ENCODE data around the gene TMX4. TPM values are rescaled to one million over a fixed set of nuclear protein-coding genes. Genes with fewer than 3 reads are reported as not detected.

Gene TMX4
- total RNA-seq, 2 experiments from 2014 or later, result 39.8 to 47.9 TPM

DNA sequence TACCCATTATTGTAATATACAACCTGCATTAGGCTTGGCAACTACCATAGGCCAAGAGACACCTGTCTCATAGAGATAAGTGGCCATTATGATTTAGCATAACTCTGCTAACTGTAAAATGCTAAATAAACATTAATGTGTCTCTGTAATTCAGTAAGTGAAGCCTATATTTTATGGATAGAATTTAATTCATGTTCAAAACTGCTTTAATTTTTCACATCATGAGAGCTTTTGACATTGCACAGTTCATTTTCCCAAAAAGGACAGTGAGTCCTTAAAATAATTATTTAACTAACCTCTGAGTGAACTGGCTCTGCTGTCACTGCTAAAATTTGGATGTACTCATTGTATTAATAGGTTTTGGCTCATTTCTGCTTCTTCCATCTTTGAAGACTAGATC, 41.4 kb upstream of the TMX4 start:
- no peaks in the 10 kb centered on the region for H3K4me1 ChIP-seq (ENCODE audit: insufficient read depth, low read length)
- ChIA-PET CTCF (interaction anchor here (0.6 to 1.9 kb wide), 2 partner anchors 18 to 52 kb away, joined by 3 to 4 read pairs; no protein-coding TSS in a partner anchor), POLR2A (no interaction called here)
- no peak overlapping the region for H3K4me3 ChIP-seq (ENCODE audit: low read length)
- H3K27me3 Mint-ChIP-seq, result peaks cover 5% of the 10 kb centered on the region
- H3K9me3 ChIP-seq (ENCODE audit: control insufficient read depth in 1 of 2, insufficient read depth in 1 of 2, low read length in 2 of 2), result no peaks in the 10 kb centered on the region
- no peak for DNase-seq
- H3K27ac ChIP-seq (ENCODE audit: low read depth in 1 of 2, low read length in 2 of 2), result no peak overlapping the region
- H3K36me3 ChIP-seq (ENCODE audit: insufficient read depth, low read length), result no peaks in the 10 kb centered on the region
- TF ChIP-seq, protein P1, sequence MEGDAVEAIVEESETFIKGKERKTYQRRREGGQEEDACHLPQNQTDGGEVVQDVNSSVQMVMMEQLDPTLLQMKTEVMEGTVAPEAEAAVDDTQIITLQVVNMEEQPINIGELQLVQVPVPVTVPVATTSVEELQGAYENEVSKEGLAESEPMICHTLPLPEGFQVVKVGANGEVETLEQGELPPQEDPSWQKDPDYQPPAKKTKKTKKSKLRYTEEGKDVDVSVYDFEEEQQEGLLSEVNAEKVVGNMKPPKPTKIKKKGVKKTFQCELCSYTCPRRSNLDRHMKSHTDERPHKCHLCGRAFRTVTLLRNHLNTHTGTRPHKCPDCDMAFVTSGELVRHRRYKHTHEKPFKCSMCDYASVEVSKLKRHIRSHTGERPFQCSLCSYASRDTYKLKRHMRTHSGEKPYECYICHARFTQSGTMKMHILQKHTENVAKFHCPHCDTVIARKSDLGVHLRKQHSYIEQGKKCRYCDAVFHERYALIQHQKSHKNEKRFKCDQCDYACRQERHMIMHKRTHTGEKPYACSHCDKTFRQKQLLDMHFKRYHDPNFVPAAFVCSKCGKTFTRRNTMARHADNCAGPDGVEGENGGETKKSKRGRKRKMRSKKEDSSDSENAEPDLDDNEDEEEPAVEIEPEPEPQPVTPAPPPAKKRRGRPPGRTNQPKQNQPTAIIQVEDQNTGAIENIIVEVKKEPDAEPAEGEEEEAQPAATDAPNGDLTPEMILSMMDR (IDR thresholded peaks at IDR 0.05), result no peak
- no peak overlapping the region for H3K4me3 Mint-ChIP-seq
- no peaks in the 10 kb centered on the region for H3K27me3 ChIP-seq (ENCODE audit: control insufficient read depth in 1 of 2, insufficient read depth in 2 of 2, low read length in 2 of 2)
- ATAC-seq (ENCODE audit: poor library complexity), result no peak
- H3K4me1 Mint-ChIP-seq (ENCODE audit: low read depth), result no peaks in the 10 kb centered on the region
- H3K9me3 Mint-ChIP-seq, result no peaks in the 10 kb centered on the region
- intact Hi-C loops (cut with DNase I, micrococcal nuclease), result no loop called here
- H3K36me3 Mint-ChIP-seq (ENCODE audit: low read depth), result no peaks in the 10 kb centered on the region
- H3K27ac Mint-ChIP-seq, result no peak overlapping the region

DNA sequence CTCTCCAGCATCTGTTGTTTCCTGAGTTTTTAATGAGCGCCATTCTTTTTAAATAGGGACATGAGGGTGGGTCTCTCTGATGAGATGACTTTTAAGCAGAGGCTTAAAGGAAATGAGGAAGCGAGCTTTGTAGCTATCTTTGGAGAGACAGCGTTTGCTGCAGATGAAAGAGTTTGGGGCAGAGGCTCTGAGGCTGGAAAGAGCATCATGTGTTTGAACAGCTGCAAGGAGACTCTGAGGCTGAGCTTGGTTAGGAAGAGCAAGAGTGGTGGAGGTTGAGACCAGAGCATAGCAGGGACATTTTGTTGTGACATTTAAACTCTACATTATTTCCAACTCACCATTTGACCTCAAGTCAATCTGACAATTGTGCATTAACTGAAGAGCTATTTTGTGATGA, 38.3 kb upstream of the TMX4 start:
- no peaks in the 10 kb centered on the region for H3K27me3 Mint-ChIP-seq
- TF ChIP-seq, protein P1 (IDR thresholded peaks at IDR 0.05), result no peak

DNA sequence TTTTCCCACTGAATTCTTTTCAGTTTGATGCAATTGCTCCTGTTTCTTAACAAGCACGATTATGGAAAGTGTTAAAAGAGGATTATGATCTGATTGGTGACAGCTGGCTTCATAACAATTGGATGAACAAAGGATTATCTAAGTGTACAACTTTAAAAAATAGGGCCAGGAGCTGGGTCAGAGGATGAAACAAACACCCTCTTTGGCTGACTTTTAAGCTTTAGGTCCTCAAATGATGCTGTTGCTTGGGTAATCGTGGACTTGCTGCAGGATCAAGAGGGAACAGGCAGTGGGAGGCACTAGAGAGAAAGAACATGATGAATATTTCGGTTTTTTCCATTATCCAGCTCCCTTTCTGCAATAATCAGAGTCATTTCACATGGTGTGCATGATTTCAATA, 35.5 kb upstream of the TMX4 start:
- TF ChIP-seq, protein P1 (IDR thresholded peaks at IDR 0.05), result no peak
- no peak overlapping the region for H3K27ac ChIP-seq (ENCODE audit: low read depth in 1 of 2, low read length in 2 of 2)
- Mint-ChIP-seq H3K27ac (no peak overlapping the region), H3K4me1 (ENCODE audit: low read depth) (no peaks in the 10 kb centered on the region), H3K36me3 (ENCODE audit: low read depth) (no peaks in the 10 kb centered on the region), H3K9me3 (no peaks in the 10 kb centered on the region), H3K27me3 (no peaks in the 10 kb centered on the region), H3K4me3 (no peak overlapping the region)
- H3K36me3 ChIP-seq (ENCODE audit: insufficient read depth, low read length), result no peaks in the 10 kb centered on the region
- no peaks in the 10 kb centered on the region for H3K4me1 ChIP-seq (ENCODE audit: insufficient read depth, low read length)
- no peak for DNase-seq
- POLR2A ChIA-PET, result no interaction called here
- intact Hi-C loops (cut with DNase I, micrococcal nuclease), result no loop called here
- H3K9me3 ChIP-seq (ENCODE audit: control insufficient read depth in 1 of 2, insufficient read depth in 1 of 2, low read length in 2 of 2), result no peaks in the 10 kb centered on the region
- no peak overlapping the region for H3K4me3 ChIP-seq (ENCODE audit: low read length)
- no peak for ATAC-seq (ENCODE audit: poor library complexity)
- CTCF ChIA-PET, result no interaction called here
- H3K27me3 ChIP-seq (ENCODE audit: control insufficient read depth in 1 of 2, insufficient read depth in 2 of 2, low read length in 2 of 2), result no peaks in the 10 kb centered on the region

More for the DNA sequence above, 38.3 kb upstream of the TMX4 start:
- Histone ChIP-seq H3K4me3 (ENCODE audit: low read length) (no peak overlapping the region), H3K9me3 (ENCODE audit: control insufficient read depth in 1 of 2, insufficient read depth in 1 of 2, low read length in 2 of 2) (no peaks in the 10 kb centered on the region), H3K27me3 (ENCODE audit: control insufficient read depth in 1 of 2, insufficient read depth in 2 of 2, low read length in 2 of 2) (no peaks in the 10 kb centered on the region), H3K27ac (ENCODE audit: low read depth in 1 of 2, low read length in 2 of 2) (no peak overlapping the region), H3K4me1 (ENCODE audit: insufficient read depth, low read length) (no peaks in the 10 kb centered on the region), H3K36me3 (ENCODE audit: insufficient read depth, low read length) (no peaks in the 10 kb centered on the region)
- H3K27ac Mint-ChIP-seq, result no peak overlapping the region
- no peak overlapping the region for H3K4me3 Mint-ChIP-seq
- no peaks in the 10 kb centered on the region for H3K4me1 Mint-ChIP-seq (ENCODE audit: low read depth)
- H3K9me3 Mint-ChIP-seq, result no peaks in the 10 kb centered on the region
- CTCF ChIA-PET, result no interaction called here
- H3K36me3 Mint-ChIP-seq (ENCODE audit: low read depth), result no peaks in the 10 kb centered on the region
- no peak for DNase-seq
- intact Hi-C loops (cut with DNase I, micrococcal nuclease), result no loop called here
- POLR2A ChIA-PET, result no interaction called here
- no peak for ATAC-seq (ENCODE audit: poor library complexity)

Measured in CD4-positive, alpha-beta T cell (primary cell).